Breast epithelium (tissue), 3 donors: ENCODE measurements around the gene KRCC1.

ENCODE experiments used
- POLR2A ChIP-seq: fragments of 450-650 bp; IDR thresholded peaks from one replicate; pipeline ENCODE4 v1.6.1; 2016; ENCODE audit warnings: antibody characterized with exemption, mild to moderate bottlenecking, moderate library complexity
- TF ChIP-seq, protein P1 (sequence below), 3 donors: fragments of 450-650 bp; IDR thresholded peaks; one replicate each; pipeline ENCODE4 v1.5.1; 2016 to 2017; ENCODE audit warnings: antibody characterized with exemption in 3 of 3, mild to moderate bottlenecking in 3 of 3, moderate library complexity in 3 of 3

DNA sequence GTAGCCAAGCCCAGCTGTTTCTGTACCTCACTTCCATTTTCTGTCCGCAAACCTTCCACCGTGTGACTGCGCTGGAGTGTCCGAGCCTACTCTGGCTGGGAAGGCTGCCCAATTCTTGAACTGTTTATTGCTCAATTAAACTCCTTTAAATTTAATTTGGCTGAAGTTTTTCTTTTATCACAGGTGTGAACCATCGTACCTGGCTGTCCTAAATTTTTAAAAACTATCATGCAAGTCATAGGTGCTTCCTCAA is 33.0 kb downstream of the KRCC1 start:
- TF ChIP-seq, protein P1, sequence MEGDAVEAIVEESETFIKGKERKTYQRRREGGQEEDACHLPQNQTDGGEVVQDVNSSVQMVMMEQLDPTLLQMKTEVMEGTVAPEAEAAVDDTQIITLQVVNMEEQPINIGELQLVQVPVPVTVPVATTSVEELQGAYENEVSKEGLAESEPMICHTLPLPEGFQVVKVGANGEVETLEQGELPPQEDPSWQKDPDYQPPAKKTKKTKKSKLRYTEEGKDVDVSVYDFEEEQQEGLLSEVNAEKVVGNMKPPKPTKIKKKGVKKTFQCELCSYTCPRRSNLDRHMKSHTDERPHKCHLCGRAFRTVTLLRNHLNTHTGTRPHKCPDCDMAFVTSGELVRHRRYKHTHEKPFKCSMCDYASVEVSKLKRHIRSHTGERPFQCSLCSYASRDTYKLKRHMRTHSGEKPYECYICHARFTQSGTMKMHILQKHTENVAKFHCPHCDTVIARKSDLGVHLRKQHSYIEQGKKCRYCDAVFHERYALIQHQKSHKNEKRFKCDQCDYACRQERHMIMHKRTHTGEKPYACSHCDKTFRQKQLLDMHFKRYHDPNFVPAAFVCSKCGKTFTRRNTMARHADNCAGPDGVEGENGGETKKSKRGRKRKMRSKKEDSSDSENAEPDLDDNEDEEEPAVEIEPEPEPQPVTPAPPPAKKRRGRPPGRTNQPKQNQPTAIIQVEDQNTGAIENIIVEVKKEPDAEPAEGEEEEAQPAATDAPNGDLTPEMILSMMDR (IDR thresholded peaks at IDR 0.05) = no peak
- no peak for TF ChIP-seq POLR2A
